ENCODE results near the gene HJURP. TPM values are rescaled to one million over a fixed set of nuclear protein-coding genes. Genes with fewer than 3 reads are reported as not detected.

The HJURP gene
- total RNA-seq, 4 donors from 2014 or later: 5.1 to 8.5 (median 5.8) TPM

DNA sequence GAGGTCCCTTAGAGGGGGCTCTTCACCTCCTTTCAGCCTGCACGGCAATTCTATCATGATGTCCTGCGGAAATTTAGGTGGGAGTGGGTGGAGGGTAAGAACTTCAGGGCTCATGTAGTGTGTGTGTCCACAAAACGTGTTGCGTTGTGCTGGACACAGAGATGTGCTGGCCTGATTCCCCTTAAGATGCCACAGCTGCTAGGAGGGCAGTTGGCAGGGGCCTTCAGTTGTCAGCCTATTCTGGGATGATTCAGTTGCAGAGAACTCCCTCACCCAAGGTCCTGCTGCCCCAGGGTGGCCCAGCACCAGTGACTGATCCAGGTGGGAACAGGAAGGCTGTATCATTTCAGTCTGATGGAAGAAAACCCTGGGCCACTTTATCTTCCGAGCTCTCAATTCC is 1.0 kb upstream of the HJURP start:
- no peaks in the 10 kb centered on the region for H3K9me3 ChIP-seq
- intact Hi-C loops (cut with DNase I): no loop called here
- H3K4me3 ChIP-seq: peak overlapping the region in 1 of 4 donors; percentile 75
- no peak overlapping the region for H3K27ac ChIP-seq
- TF ChIP-seq, protein P1, sequence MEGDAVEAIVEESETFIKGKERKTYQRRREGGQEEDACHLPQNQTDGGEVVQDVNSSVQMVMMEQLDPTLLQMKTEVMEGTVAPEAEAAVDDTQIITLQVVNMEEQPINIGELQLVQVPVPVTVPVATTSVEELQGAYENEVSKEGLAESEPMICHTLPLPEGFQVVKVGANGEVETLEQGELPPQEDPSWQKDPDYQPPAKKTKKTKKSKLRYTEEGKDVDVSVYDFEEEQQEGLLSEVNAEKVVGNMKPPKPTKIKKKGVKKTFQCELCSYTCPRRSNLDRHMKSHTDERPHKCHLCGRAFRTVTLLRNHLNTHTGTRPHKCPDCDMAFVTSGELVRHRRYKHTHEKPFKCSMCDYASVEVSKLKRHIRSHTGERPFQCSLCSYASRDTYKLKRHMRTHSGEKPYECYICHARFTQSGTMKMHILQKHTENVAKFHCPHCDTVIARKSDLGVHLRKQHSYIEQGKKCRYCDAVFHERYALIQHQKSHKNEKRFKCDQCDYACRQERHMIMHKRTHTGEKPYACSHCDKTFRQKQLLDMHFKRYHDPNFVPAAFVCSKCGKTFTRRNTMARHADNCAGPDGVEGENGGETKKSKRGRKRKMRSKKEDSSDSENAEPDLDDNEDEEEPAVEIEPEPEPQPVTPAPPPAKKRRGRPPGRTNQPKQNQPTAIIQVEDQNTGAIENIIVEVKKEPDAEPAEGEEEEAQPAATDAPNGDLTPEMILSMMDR (IDR thresholded peaks at IDR 0.05): no peak
- TF ChIP-seq POLR2A (IDR thresholded peaks at IDR 0.05): no peak
- peaks cover 7 to 30% (median 10%) of the 10 kb centered on the region in 3 donors for H3K4me1 ChIP-seq
- H3K27me3 ChIP-seq: no peaks in the 10 kb centered on the region
- no peak for DNase-seq
- WGBS, 2 donors: 86 to 87% methylated on average over 5 of the region's 5 CpGs
- H3K36me3 ChIP-seq: peaks cover 0 to 3% (median 0%) of the 10 kb centered on the region in 3 donors

DNA sequence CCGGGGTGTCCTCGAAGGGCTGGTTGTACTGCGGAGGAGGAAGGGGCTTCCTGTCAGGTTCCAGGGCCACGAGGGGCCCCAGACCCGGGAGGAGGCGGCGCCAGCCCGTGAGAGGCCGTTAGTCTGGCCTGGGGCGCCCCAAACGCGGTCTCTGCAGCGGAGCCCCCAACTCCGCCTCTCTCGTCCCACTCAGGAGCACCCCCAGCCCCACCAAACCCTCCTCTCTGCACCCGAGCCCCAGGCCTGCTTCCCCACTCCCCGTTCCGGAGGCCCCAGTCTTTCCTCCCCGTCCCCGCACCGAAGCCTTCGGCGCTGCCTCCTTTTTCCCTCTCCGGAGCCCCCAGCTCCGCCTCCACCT is 473 bp downstream of the HJURP start:
- Histone ChIP-seq H3K9me3 (no peaks in the 10 kb centered on the region), H3K4me3 (peak overlapping the region; percentile 59 to 90 (median 80)), H3K4me1 (peaks cover 7 to 30% (median 10%) of the 10 kb centered on the region in 3 donors), H3K27ac (peak overlapping the region in 3 of 4 donors; percentile 52 to 82 (median 72)), H3K36me3 (peaks cover 0 to 17% (median 0%) of the 10 kb centered on the region in 3 donors), H3K27me3 (no peaks in the 10 kb centered on the region)
- intact Hi-C loops (cut with DNase I): no loop called here
- no peak for DNase-seq
- 2 to 10% methylated on average over 2 to 12 of the region's 25 CpGs for WGBS, 2 donors
- TF ChIP-seq POLR2A (IDR thresholded peaks at IDR 0.05): no peak
- TF ChIP-seq, protein P1 (IDR thresholded peaks at IDR 0.05): no peak

DNA sequence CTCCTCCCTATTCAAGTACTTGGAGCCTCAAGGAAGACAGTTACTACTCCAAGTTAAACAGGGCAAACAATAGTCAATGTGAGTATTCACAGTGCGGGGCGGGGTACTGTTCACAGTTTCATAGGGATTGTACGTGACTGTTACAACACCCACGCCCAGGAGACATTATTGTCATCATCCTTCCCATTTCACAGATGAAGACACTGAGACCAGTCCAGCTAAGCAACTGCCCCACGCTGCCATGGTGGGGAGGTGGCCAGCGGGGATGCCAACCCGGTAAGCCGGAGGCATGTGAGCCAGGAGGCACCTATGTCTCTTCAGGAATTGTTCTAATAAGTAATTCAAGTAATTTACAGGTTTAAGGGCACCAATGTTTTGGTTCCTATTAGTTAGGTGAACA is 982 bp downstream of the HJURP start:
- no peaks in the 10 kb centered on the region for H3K27me3 ChIP-seq
- peaks cover 7 to 30% (median 10%) of the 10 kb centered on the region in 3 donors for H3K4me1 ChIP-seq
- intact Hi-C loops (cut with DNase I): no loop called here
- WGBS, 2 donors: 13 to 23% methylated on average over 7 to 8 of the region's 8 CpGs
- no peak for TF ChIP-seq POLR2A (IDR thresholded peaks at IDR 0.05)
- TF ChIP-seq, protein P1 (IDR thresholded peaks at IDR 0.05): no peak
- peak overlapping the region in 1 of 4 donors; percentile 52 for H3K27ac ChIP-seq
- H3K36me3 ChIP-seq: peaks cover 0 to 22% (median 0%) of the 10 kb centered on the region in 3 donors
- DNase-seq: no peak
- peak overlapping the region; percentile 59 to 90 (median 80) for H3K4me3 ChIP-seq
- H3K9me3 ChIP-seq: no peaks in the 10 kb centered on the region

DNA sequence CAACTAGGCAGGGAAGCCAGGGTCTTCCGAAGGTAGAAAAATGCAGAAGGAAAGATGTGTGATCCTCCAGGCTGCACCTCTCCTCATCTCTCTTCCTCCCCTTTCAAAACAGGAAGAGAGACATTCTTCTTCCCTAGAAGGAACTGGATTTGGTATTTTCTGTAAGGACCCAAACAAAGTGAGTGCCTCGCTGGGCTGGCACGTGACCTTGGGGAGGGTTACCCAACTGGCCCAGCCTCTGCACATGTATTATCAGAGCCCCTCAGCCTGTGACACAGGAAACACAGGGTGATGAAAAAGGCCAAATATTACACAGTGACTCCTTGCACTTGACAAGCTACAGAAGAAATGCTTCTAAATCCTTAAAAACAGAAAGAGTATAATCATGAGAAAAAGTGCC is 2.3 kb downstream of the HJURP start:
- DNase-seq: no peak
- H3K9me3 ChIP-seq: no peaks in the 10 kb centered on the region
- H3K27ac ChIP-seq: no peak overlapping the region
- WGBS, 2 donors: 52 to 63% methylated on average over 2 to 3 of the region's 3 CpGs
- peaks cover 0 to 29% (median 0%) of the 10 kb centered on the region in 3 donors for H3K36me3 ChIP-seq
- no peaks in the 10 kb centered on the region for H3K27me3 ChIP-seq
- H3K4me3 ChIP-seq: no peak overlapping the region
- intact Hi-C loops (cut with DNase I): no loop called here
- H3K4me1 ChIP-seq: peaks cover 7 to 30% (median 10%) of the 10 kb centered on the region in 3 donors
- TF ChIP-seq, protein P1 (IDR thresholded peaks at IDR 0.05): no peak
- no peak for TF ChIP-seq POLR2A (IDR thresholded peaks at IDR 0.05)

DNA sequence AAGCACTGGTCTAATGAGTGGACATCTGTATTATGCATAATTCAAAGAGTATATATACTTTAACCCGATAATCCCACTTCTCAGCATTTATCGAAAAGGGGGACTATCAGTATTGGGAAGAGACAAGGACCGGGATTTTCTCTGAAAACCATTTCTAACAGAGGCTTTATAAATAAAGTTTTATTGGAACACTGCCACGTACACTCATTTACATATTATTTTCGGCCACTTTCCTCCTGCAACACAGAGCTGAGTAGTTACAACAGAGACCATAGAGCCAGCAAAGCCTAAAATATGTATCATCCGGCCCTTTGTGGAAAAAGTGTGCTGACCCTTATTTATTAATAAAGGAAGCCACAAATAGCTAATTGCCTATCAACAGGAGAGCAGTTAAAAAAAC is 3.2 kb downstream of the HJURP start:
- Histone ChIP-seq H3K9me3 (no peaks in the 10 kb centered on the region), H3K4me3 (no peak overlapping the region), H3K27ac (no peak overlapping the region), H3K4me1 (peaks cover 7 to 30% (median 10%) of the 10 kb centered on the region in 3 donors), H3K36me3 (peaks cover 0 to 38% (median 0%) of the 10 kb centered on the region in 3 donors), H3K27me3 (no peaks in the 10 kb centered on the region)
- 89 to 94% methylated on average over 6 of the region's 6 CpGs for WGBS, 2 donors
- intact Hi-C loops (cut with DNase I): no loop called here
- TF ChIP-seq, protein P1 (IDR thresholded peaks at IDR 0.05): no peak
- TF ChIP-seq POLR2A (IDR thresholded peaks at IDR 0.05): no peak
- no peak for DNase-seq
